ENCODE results near the gene DCTN4. TPM values are rescaled to one million over a fixed set of nuclear protein-coding genes. Genes with fewer than 3 reads are reported as not detected.

DCTN4 gene
- total and polyA plus RNA-seq, 8 donors, result 64.2 to 76.6 (median 69.7) TPM

DNA sequence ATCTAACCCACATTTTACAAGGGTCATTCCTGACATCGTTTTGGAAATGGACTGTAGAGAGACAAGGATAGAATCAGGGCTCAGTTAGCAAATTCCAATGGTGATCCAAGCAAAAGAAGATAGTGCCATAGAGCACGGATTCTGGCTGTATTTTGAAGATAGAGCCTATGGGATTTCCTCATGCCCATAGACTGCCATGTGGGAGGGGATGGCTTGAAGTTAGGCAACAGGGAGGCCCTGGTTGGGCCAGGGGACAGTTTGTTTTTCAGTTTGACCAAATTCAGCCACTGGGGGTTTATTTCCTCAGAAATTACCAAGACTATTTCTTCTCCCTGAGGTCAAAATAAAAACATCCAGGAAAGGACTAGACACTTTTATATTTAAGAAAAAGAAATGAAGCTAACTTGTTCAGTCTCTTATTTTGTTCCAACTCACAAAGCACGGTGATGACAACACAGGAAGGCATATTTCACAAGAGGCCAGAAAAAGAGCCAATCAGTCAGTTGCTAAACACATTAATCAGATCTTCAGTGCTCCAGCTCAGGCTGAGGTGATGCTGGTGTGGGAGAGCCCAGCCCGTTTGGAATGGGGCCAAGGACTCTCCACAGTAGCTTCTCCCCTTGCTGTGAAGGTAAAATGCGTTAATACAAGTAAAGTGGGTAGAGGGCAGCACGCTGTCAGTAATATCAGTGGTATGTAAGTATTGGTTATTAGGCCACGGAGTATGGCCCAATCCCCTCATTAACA lies 4.4 kb upstream of the DCTN4 start:
- intact Hi-C loops (cut with DNase I), result no loop called here
- ATAC-seq, result no peak
- TF ChIP-seq, protein P1, sequence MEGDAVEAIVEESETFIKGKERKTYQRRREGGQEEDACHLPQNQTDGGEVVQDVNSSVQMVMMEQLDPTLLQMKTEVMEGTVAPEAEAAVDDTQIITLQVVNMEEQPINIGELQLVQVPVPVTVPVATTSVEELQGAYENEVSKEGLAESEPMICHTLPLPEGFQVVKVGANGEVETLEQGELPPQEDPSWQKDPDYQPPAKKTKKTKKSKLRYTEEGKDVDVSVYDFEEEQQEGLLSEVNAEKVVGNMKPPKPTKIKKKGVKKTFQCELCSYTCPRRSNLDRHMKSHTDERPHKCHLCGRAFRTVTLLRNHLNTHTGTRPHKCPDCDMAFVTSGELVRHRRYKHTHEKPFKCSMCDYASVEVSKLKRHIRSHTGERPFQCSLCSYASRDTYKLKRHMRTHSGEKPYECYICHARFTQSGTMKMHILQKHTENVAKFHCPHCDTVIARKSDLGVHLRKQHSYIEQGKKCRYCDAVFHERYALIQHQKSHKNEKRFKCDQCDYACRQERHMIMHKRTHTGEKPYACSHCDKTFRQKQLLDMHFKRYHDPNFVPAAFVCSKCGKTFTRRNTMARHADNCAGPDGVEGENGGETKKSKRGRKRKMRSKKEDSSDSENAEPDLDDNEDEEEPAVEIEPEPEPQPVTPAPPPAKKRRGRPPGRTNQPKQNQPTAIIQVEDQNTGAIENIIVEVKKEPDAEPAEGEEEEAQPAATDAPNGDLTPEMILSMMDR (IDR thresholded peaks at IDR 0.05), result no peak

DNA sequence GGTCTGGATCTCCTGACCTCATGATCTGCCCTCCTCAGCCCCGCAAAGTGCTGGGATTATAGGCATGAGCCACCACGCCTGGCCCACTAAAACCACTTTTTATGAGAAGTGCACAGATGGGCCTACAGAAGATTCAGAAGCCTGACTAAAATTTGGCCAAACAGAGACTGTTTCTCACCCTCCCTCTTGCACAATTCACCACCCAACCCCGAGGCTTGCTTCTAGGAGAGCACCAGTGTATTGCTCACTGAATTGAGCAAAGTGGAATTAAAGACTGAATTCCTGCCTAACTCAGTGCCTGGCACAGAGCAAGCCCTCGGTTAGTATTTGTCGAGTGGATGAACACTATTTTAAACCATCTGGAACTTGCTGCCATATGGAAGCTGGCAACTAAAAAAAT lies 3.4 kb upstream of the DCTN4 start:
- DNase-seq (no peak), ATAC-seq (no peak)
- no peak overlapping the region for H3K4me3 ChIP-seq
- peaks cover 4 to 66% of the 10 kb centered on the region in 2 donors for H3K4me1 ChIP-seq
- H3K9me3 ChIP-seq, result no peaks in the 10 kb centered on the region
- intact Hi-C loops (cut with DNase I), result no loop called here
- H3K27me3 ChIP-seq, result no peaks in the 10 kb centered on the region
- TF ChIP-seq, protein P1 (IDR thresholded peaks at IDR 0.05), result no peak
- peak overlapping the region in 1 of 2 donors; percentile 87 for H3K27ac ChIP-seq
- H3K36me3 ChIP-seq, result no peaks in the 10 kb centered on the region

More for the DNA sequence above, 4.4 kb upstream of the DCTN4 start:
- H3K4me3 ChIP-seq, result no peak overlapping the region
- peaks cover 0 to 57% of the 10 kb centered on the region in 2 donors for H3K4me1 ChIP-seq
- no peaks in the 10 kb centered on the region for H3K27me3 ChIP-seq
- H3K27ac ChIP-seq, result peak overlapping the region; percentile 44 to 87
- DNase-seq, result peak in 1 of 4 donors; percentile 48
- no peaks in the 10 kb centered on the region for H3K9me3 ChIP-seq
- no peaks in the 10 kb centered on the region for H3K36me3 ChIP-seq

DNA sequence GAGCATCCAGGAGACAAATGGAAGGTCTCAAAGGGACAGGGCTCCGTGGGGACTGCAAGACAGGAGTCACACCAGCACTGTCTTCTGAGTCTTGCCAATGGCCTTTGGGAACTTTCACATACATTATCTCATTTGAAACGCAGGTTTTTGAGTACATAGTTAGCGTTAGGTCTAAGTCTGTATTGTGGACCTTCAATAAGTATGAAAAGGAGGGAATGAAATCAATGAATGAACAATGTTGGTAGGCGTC lies 442 bp upstream of the DCTN4 start:
- DNase-seq (no peak), ATAC-seq (no peak)
- Histone ChIP-seq H3K4me3 (peak overlapping the region; percentile 50 to 77), H3K27me3 (no peaks in the 10 kb centered on the region), H3K27ac (peak overlapping the region; percentile 95 to 96), H3K4me1 (peaks cover 16 to 68% of the 10 kb centered on the region in 2 donors), H3K9me3 (no peaks in the 10 kb centered on the region), H3K36me3 (peaks cover 0 to 22% of the 10 kb centered on the region in 2 donors)
- TF ChIP-seq, protein P1 (IDR thresholded peaks at IDR 0.05), result no peak
- intact Hi-C loops (cut with DNase I), result no loop called here

DNA sequence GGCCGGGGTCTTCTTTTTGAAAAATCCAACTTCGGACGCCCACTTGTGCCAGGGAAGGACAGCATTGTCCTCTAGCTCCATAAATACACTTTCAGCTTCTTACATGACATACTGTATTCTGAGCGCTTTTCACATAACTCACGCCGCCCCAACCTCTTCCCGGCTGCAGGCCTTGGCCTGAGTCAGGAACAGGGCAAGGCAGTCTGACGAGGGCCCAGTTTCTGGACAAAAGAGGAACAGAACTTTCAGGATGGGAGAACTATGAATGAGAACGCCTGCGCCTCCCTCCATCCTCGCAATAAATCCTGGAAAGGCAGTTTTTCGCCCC lies 650 bp downstream of the DCTN4 start:
- Histone ChIP-seq H3K4me1 (peaks cover 16 to 62% of the 10 kb centered on the region in 2 donors), H3K4me3 (peak overlapping the region; percentile 50 to 77), H3K9me3 (no peaks in the 10 kb centered on the region), H3K27ac (peak overlapping the region; percentile 95 to 96), H3K36me3 (peaks cover 0 to 33% of the 10 kb centered on the region in 2 donors), H3K27me3 (no peaks in the 10 kb centered on the region)
- peak in 1 of 4 donors; percentile 78 for DNase-seq
- peak; percentile 38 for ATAC-seq
- TF ChIP-seq, protein P1 (IDR thresholded peaks at IDR 0.05), result no peak
- intact Hi-C loops (cut with DNase I), result no loop called here

DNA sequence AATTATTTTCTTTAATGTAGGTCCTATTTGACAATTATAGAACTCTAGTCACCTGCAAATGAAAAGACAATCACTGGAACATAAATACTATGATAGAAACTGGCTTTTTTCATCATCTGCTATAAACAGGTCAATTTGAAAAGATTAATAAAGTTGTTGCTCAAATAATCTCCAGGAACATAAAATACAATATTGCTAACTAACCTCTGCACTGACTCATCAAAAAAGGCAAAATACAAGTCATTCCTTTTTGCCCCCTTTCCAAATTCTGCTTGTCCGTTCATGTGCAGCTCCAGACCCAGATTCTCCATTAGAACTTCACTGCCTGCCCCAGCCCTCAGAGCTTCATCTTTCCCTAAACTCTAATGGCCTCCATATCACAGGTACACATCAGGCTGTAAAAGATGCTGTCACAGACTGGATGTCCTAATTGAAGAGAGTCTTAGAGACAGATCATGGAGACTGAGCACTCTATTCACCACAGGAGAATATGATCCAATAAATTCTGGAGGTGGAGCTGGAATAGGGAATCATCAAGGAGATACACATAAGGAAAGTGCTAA lies 1.6 kb downstream of the DCTN4 start:
- Histone ChIP-seq H3K9me3 (no peaks in the 10 kb centered on the region), H3K27me3 (no peaks in the 10 kb centered on the region), H3K4me3 (peak overlapping the region in 1 of 2 donors; percentile 77), H3K27ac (peak overlapping the region; percentile 95 to 96), H3K4me1 (peaks cover 16 to 60% of the 10 kb centered on the region in 2 donors), H3K36me3 (peaks cover 0 to 43% of the 10 kb centered on the region in 2 donors)
- ATAC-seq, result no peak
- TF ChIP-seq, protein P1 (IDR thresholded peaks at IDR 0.05), result no peak
- intact Hi-C loops (cut with DNase I), result no loop called here
- no peak for DNase-seq

Measured in left lung (tissue), 10 donors.